Measurements from ENCODE around the gene ATRAID. TPM values are rescaled to one million over a fixed set of nuclear protein-coding genes. Genes with fewer than 3 reads are reported as not detected.
A peak's percentile ranks its signal among the peaks of the same experiment; 100 is the strongest.

The ATRAID gene
- total RNA-seq, 4 donors from 2014 or later = 109 to 177 (median 141) TPM

DNA sequence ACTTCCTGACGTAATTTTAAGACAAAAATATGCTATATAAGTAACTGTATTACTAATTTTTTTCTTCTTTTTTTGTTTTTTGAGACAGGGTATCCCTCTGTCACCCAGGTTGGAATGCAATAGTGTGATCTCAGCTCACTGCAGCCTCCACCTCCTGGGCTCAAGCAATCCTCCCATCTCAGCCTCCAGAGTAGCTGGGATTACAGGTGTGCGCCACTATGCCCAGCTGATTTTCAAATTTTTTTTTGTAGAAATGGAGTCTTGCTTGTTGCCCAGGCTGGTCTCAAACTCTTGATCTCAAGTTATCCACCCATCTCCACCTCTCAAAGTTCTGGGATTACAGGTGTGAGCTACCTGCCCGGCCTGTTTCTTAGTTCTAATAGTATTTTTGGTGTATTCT lies 33.4 kb upstream of the ATRAID start:
- DNase-seq (ENCODE audit: low spot score in 2 of 2) = peak in 1 of 2 donors; percentile 7
- 90% methylated on average over 3 of the region's 3 CpGs for WGBS
- peaks cover 13% of the 10 kb centered on the region for H3K4me1 ChIP-seq
- no peak overlapping the region for H3K4me3 ChIP-seq
- H3K36me3 ChIP-seq = no peaks in the 10 kb centered on the region
- TF ChIP-seq POLR2AphosphoS5 (IDR thresholded peaks at IDR 0.05) (no peak), EP300 (IDR thresholded peaks at IDR 0.05) (no peak), CTCF (IDR thresholded peaks at IDR 0.05) (no peak), POLR2A (IDR thresholded peaks at IDR 0.05) (no peak)
- H3K27me3 ChIP-seq = peaks cover 11% of the 10 kb centered on the region
- no peak overlapping the region for H3K27ac ChIP-seq
- no peaks in the 10 kb centered on the region for H3K9me3 ChIP-seq

DNA sequence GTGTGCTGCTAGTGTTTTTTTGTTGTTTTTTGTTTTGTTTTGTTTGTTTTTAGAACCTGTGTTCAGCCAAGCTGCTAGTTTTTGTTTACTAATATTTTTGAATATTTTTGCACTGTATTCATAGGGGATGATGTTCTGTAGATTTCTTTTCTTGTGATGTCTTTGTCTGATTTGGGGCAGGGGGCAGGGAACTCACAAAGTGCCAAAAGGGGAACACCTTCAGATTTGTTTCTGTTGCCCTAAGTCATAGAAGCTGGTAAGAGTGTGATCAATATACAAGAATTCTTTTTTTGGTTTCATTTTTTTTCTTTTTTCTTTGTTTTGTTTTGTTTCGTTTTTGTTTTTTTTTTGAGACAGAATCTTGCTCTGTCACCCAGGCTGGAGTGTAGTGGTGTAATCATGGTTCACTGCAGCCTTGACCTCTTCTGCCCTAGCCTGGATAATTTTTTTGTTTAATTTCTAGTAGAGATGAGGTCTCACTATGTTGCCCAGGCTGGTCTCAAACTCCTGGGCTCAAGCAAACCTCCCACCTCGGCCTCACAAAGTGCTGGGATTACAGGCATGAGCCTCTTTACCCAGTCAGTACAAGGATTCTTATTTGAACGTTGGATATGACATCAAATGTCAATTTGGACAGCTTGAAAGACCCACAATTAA lies 32.4 kb upstream of the ATRAID start:
- Histone ChIP-seq H3K27ac (peak overlapping the region; percentile 38), H3K4me1 (peaks cover 16% of the 10 kb centered on the region), H3K36me3 (no peaks in the 10 kb centered on the region), H3K4me3 (no peak overlapping the region), H3K27me3 (peaks cover 11% of the 10 kb centered on the region), H3K9me3 (no peaks in the 10 kb centered on the region)
- TF ChIP-seq EP300 (IDR thresholded peaks at IDR 0.05) = no peak
- DNase-seq (ENCODE audit: low spot score in 2 of 2) = peak in 1 of 2 donors; percentile 14
- 70% methylated on average over 3 of the region's 3 CpGs for WGBS

DNA sequence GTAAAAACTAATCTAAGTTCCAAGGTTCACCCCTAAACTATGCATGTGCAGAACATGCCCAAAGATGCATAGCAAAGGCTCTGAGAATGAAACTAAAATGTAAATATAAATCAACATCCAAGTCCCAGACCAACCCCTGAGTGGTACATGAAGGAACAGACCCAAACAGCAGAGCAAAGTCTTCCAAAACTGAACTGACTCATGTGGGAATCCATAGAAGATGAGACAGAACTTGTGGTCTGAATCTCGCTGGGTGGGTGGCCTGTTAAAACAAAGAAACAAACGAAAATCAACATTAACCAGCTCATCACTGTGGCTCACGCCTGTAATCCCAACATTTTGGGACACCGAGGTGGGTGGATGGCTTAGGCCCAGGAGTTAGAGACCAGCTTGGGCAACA lies 29.5 kb upstream of the ATRAID start:
- Histone ChIP-seq H3K27ac (no peak overlapping the region), H3K9me3 (no peaks in the 10 kb centered on the region), H3K36me3 (no peaks in the 10 kb centered on the region), H3K4me1 (peaks cover 28% of the 10 kb centered on the region), H3K4me3 (no peak overlapping the region), H3K27me3 (peaks cover 6% of the 10 kb centered on the region)
- TF ChIP-seq POLR2A (IDR thresholded peaks at IDR 0.05) = no peak
- TF ChIP-seq CTCF (IDR thresholded peaks at IDR 0.05) = no peak
- no peak for TF ChIP-seq POLR2AphosphoS5 (IDR thresholded peaks at IDR 0.05)
- TF ChIP-seq EP300 (IDR thresholded peaks at IDR 0.05) = no peak
- WGBS = 56% methylated on average over 4 of the region's 4 CpGs
- DNase-seq (ENCODE audit: low spot score in 2 of 2) = no peak

DNA sequence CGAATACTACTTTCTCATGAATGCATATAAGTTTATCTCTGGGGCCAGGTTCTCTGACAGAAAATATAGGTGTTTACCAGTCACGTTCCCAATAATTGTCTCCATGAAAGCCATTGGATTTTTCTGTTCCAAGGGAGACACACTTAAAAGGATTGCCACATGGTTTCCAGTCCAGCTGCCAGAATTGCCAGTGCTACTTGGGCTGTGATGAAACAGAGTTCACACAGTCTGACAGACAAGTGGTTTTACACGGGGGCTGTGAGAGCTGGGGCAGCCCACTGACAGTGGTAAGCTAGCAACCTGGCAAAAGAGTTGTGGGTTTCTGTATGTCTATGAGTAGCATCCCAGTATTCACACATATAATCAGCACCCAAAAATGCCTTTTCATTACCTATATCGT lies 27.7 kb upstream of the ATRAID start:
- Histone ChIP-seq H3K4me1 (peaks cover 28% of the 10 kb centered on the region), H3K27me3 (no peaks in the 10 kb centered on the region), H3K36me3 (no peaks in the 10 kb centered on the region), H3K9me3 (no peaks in the 10 kb centered on the region), H3K27ac (peak overlapping the region; percentile 82), H3K4me3 (no peak overlapping the region)
- peak in 1 of 3 donors; percentile 32 for TF ChIP-seq POLR2AphosphoS5 (IDR thresholded peaks at IDR 0.05)
- no peak for TF ChIP-seq EP300 (IDR thresholded peaks at IDR 0.05)
- WGBS = 58% methylated on average over 4 of the region's 4 CpGs
- peak in 1 of 2 donors; percentile 84 for DNase-seq (ENCODE audit: low spot score in 2 of 2)

DNA sequence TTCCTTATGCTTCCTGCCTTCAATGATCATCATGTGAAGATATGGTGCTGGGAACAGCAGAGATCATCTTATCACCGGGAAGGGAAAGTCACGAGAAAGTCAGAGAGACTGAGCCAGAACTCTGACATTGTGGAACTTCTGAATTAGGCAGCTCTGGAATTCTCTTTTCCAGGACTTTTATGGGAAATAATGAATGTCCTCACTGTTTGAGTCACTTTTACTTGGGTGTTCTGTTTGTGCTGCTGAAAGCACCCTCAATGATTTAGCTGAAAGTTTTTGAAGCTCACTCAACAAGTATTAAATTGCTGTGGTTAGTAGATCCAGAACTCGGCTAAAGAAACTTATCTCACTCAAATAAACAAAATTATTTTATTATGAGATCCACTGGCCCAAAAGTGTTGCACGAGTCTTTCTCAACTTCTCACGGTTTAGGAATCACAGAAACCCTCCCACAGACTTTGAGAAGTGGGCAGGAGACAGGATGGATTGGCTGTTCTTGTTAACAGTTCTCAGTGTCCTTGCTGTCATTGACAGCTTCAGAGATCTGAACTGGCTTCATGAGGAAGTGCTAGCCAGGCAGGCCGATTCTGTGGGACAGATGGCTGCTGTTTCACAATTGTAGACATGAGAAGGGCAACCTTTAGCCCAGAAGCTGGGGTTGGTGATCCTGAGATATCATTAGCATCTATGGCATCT lies 26.4 kb upstream of the ATRAID start:
- Histone ChIP-seq H3K36me3 (no peaks in the 10 kb centered on the region), H3K4me3 (no peak overlapping the region), H3K9me3 (no peaks in the 10 kb centered on the region), H3K27me3 (no peaks in the 10 kb centered on the region), H3K27ac (peak overlapping the region; percentile 82), H3K4me1 (peaks cover 20% of the 10 kb centered on the region)
- no peak for TF ChIP-seq POLR2A (IDR thresholded peaks at IDR 0.05)
- TF ChIP-seq EP300 (IDR thresholded peaks at IDR 0.05) = no peak
- peak in 2 of 3 donors; percentile 54 to 59 for TF ChIP-seq POLR2AphosphoS5 (IDR thresholded peaks at IDR 0.05)
- TF ChIP-seq CTCF (IDR thresholded peaks at IDR 0.05) = no peak
- 42% methylated on average over 6 of the region's 6 CpGs for WGBS
- DNase-seq (ENCODE audit: low spot score in 2 of 2) = peak; percentile 81 to 86

DNA sequence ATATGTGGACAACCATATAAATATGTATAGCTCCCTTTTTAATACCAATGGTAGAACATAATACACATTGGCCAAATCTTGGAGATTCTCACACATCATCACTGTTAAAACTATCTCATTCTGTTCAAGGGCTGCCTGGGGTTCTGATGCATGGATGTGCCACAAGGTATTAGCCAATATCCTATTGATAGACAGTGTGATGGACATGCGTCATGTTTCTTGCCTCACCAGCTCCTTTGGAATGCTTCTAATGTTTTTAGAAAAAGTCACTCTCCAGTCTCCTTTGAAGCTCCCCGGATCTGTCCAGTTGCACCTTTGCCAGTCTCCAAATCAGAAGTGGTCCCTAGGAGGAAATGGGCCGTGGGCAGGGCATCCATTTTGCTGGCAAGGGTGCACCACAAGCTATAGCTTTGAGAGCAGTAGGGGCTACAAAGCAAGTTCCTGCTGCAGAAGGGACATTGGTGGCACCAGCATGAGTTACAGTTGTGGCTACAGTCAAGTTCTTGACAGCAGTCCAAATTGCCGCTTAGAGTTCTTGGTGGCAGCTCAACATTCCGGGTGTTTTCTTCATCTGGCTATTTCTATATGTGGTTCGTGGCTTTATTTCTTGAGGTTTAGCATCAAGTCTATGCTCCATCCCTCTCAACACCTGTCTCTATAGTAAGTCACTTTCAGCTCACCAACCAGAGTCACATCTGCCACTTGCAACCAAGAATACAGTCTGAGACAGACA lies 25.1 kb upstream of the ATRAID start:
- Histone ChIP-seq H3K27ac (peak overlapping the region; percentile 82), H3K9me3 (no peaks in the 10 kb centered on the region), H3K27me3 (no peaks in the 10 kb centered on the region), H3K4me1 (peaks cover 20% of the 10 kb centered on the region), H3K36me3 (no peaks in the 10 kb centered on the region), H3K4me3 (no peak overlapping the region)
- WGBS = 61% methylated on average over 6 of the region's 6 CpGs
- no peak for DNase-seq (ENCODE audit: low spot score in 2 of 2)
- TF ChIP-seq CTCF (IDR thresholded peaks at IDR 0.05) (no peak), POLR2AphosphoS5 (IDR thresholded peaks at IDR 0.05) (no peak), EP300 (IDR thresholded peaks at IDR 0.05) (no peak), POLR2A (IDR thresholded peaks at IDR 0.05) (no peak)
